NK-92 (cell line): ENCODE measurements around the gene PIGU.

Source experiments
- DNase-seq: peaks from one replicate; lab custom pipeline; 2025; ENCODE audit not compliant: unreplicated experiment; lab: John Stamatoyannopoulos, UW

PIGU gene

GRCh38 chr20:34560141-34560523, 116.8 kb downstream of the PIGU start:
- no peak for DNase-seq

- DNase-seq: no peak
Measured at GRCh38 chr20:34559311-34560140, 117.4 kb downstream of the PIGU start.

- DNase-seq: peak; percentile 71
Measured at GRCh38 chr20:34558320-34559218, 118.3 kb downstream of the PIGU start, which contains the start of gene MAP1LC3A. Gene MAP1LC3A, plus strand, starts transcription at chr20:34558718. Its CDS starts 151 bp downstream, at chr20:34558869.

- no peak for DNase-seq
Measured at GRCh38 chr20:34557936-34558319, 119.0 kb downstream of the PIGU start.

DNA sequence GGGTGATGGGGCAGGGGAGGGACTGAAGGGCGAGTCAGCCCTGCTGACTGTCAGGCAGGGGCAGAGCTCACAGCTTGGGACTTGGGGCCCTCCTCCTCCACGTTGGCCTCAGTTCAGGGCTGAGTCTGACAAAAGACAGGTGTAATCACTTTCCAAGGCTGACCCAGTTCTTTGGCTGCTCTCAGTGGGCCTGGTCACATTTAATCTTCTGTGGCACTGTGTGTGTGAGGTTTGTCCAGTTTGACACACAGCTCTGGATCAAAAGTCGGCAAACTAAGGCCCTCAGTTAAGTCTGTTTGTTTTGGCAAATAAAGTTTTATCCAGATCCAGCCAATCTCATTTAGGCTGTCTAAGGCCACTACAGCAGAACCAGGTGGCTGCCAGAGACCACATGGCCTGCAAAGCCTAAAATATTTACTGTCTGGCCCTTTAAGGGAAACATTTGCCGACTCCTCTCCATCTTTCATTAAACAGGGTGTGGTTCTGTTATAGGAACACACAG, 123.5 kb downstream of the PIGU start:
- DNase-seq: no peak

- no peak for DNase-seq
Measured at GRCh38 chr20:34552569-34552968, 124.3 kb downstream of the PIGU start.

DNA sequence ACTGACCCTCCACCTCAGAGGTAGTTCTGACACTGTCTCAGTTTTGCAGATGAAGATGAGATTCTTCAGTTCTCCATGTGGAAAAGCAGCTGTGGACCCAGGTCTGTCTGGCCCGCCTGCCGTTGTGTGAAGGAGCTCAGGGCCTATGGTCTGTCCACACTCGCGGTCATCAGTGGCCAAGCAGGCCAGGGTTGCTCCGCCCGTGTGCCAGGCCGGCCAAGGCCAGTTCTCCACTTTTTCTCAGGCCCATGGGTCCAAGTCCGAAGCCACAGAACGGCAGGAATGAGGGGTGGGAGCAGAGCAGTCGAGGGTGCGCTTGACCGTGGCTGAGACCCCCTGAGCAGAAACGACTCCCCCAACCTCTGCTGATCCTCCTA, 127.0 kb downstream of the PIGU start:
- no peak for DNase-seq

DNA sequence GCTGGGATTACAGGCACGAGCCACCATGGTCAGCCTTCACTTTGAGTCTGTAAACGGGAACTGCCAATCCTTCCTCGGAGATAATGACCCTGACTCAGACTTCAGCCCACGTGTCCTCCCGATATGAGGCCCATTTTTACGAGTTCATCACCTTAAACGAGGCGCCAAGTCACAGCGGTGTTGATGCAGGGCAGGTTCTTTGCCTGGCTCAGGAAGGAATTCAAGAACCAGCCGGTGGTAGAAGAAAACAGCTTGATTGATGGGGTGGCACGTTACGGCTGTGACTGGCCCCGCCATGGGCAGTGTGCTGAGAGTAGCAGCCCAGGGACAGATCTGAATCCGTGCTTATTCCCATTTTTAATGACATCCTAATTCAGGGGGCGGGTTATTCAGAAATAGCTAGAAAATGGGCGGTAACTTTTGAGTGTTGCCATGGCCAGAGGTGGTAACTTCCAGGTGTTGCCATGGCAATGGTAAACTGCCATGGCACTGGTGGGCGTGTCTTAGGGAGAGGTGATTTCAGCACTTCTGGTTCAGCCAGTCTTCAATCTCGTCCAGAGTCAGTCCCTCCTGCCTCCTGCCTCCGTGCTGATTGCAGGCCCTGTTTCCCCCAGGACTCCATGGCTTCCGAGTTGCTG, 127.5 kb downstream of the PIGU start:
- no peak for DNase-seq

GRCh38 chr20:34547844-34548613, 128.9 kb downstream of the PIGU start:
- no peak for DNase-seq

GRCh38 chr20:34546751-34547181, 130.1 kb downstream of the PIGU start:
- no peak for DNase-seq

GRCh38 chr20:34544109-34544796, 132.6 kb downstream of the PIGU start:
- peak; percentile 63 for DNase-seq

DNA sequence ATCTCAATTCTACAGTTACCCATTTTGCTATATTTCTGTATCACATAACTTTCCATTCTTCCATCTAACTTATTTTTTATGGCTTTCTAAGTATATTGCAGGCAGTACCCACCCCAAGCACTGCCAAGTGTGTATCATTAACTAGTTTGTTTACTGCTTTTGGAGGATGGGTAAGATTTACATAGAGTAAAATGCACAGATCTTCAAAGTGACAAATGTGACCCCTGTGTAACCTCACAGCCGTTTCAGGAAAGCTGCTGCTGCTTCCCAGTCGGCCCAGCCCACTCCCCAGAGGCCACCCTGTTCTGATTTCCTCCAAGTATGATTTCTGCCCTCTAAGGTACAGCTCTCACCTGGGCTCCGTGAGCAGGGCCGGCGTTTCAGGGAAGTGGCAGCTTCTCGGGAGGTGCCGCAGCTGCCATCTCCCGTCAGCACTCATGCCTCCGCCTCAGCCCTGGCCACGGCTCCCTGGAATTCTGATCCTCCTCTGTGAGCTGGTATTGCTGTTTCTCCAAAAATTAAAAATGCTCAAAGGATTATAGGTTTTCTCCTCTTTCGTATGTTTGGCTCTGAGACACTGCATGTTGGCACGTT, 133.3 kb downstream of the PIGU start:
- DNase-seq: no peak

GRCh38 chr20:34542439-34542838, 134.5 kb downstream of the PIGU start:
- no peak for DNase-seq

DNA sequence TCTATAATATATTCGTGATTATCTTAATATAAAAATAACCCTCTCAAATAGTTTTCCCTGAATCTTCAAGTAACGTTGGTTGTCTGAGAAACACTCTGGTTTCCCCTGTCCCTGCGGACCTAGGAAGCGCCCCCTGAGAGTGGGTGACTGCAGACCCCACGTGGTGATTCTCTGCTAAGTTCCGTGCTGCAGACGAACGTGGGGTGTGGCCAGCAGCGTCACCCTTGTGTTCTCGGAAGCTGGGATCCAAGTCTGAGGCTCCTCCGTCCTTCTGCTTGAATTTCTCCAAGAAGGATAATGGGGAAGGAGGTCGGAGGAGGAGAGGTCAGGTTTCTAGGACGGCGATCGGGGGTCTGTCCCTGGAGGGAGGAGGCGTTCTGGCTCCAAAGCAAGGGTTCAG, 135.0 kb downstream of the PIGU start:
- DNase-seq: no peak

DNA sequence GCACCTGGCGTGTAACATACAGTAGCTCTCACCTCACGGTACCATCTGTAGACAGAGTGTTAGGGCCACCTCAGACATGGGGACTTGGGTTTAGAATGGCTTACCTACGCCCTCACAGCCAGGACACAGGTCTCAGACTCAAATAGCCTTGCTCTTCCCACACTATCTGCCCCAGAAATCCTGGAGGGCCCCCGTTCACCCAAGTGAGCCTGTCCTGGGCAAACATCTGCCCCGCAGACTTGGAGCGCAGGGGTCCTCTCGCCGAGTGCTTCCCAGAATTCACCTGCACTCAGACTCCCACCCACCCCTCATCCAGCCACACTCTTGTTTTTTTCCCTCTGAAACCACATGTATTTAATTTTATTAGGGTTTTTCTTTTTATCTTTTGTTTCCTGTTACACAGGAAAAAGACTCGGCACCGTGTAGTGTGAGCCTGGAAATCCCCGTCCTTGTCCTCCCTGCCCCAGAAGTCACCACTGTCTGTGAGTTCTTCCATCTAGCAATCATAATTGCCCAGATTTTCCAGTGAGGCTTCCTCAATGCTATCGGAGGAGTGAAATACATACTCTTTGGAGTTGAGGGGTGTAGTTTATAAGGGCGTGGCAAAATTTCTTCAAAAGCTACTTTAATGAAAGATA, 135.5 kb downstream of the PIGU start:
- DNase-seq: no peak

GRCh38 chr20:34540596-34541263, 136.2 kb downstream of the PIGU start:
- DNase-seq: no peak

DNA sequence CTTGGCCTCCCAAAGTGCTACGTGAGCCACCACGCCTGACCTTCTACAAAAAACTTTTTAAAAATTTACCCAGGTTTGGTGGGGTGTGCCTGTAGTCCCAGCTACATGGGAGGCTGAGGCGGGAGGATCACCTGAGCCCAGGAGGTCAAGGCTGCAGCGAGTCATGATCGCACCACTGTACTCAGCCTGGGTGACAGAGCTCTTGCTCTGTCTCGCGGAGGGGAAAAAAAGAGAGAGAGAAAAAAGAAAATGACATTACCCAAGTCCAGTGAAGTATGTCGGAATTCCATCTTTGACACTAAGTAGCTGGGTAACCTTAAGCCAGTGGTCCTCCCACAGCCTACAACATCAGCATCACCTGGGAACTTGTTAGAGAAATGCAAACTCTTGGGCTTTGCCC, 137.1 kb downstream of the PIGU start:
- no peak for DNase-seq

GRCh38 chr20:34538671-34539123, 138.2 kb downstream of the PIGU start:
- DNase-seq: no peak
